Measurements from ENCODE around the gene KIAA0586. TPM values are rescaled to one million over a fixed set of nuclear protein-coding genes. Genes with fewer than 3 reads are reported as not detected.
"Not testable (repeated sequence)": the region's sequence is repeated elsewhere in the genome, so short reads cannot be mapped to it uniquely, and the experiment has no call there.

Gene KIAA0586
- total RNA-seq, result 21.0 TPM

- DNase-seq, result peak; percentile 99
These were observed at the start of gene KIAA0586, which contains the start of gene TIMM9 for GRCh38 chr14:58427281-58428117. Gene KIAA0586 (plus strand): TSS chr14:58427719. CDS start chr14:58428265, 546 bp downstream. Gene TIMM9 (minus strand): TSS chr14:58427531. CDS start chr14:58411945, 15,586 bp downstream.

DNA sequence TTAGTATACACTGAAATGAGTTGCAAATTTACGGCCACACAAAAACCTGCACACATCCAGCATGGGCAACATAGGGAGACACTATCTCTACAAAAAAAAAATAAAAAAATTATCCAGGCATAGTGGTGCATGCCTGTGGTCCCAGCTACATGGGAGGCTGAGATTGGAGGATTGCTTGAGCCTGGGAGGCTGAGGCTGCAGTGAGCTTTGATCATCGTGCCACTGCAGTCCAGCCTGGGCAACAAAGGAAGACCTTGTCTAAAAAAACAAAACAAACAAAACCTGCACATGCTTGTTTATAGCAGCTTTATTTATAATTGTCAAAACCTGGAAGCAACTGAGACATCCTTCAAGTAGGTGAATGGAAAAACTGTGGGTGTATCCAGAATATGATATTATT, 36.7 kb upstream of the KIAA0586 start:
- no peak for DNase-seq

- no peak for DNase-seq
These were observed 32.0 kb upstream of the KIAA0586 start for GRCh38 chr14:58395562-58395811.

- peak; percentile 29 for DNase-seq
These were observed 31.4 kb upstream of the KIAA0586 start, which contains the start of gene TOMM20L for GRCh38 chr14:58395812-58396788. Gene TOMM20L (plus strand): TSS chr14:58395930. CDS start chr14:58395958, 28 bp downstream.

DNA sequence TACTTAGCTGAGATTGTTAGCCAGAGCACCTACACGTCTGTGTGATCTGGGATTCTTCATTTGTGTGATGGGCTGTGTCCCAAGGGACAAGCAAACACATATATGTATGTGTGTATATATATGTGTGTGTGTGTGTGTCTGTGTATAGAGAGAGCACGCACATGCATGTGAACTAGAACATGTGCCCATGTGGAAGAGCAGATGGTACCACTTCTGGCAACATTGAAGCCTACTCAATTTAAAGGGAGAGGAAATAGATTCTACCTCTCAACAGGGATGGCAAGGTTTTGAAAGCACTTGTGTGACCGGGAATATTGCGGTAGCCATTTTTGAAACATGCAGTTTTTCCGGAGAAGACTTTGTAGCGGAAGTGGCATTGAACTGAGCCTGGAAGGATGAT, 30.4 kb upstream of the KIAA0586 start:
- DNase-seq, result no peak

GRCh38 chr14:58398495-58398894, 29.0 kb upstream of the KIAA0586 start:
- no peak for DNase-seq

- DNase-seq, result no peak
These were observed 28.6 kb upstream of the KIAA0586 start for GRCh38 chr14:58398895-58399294.

GRCh38 chr14:58401587-58401986, 25.9 kb upstream of the KIAA0586 start:
- DNase-seq, result no peak

DNA sequence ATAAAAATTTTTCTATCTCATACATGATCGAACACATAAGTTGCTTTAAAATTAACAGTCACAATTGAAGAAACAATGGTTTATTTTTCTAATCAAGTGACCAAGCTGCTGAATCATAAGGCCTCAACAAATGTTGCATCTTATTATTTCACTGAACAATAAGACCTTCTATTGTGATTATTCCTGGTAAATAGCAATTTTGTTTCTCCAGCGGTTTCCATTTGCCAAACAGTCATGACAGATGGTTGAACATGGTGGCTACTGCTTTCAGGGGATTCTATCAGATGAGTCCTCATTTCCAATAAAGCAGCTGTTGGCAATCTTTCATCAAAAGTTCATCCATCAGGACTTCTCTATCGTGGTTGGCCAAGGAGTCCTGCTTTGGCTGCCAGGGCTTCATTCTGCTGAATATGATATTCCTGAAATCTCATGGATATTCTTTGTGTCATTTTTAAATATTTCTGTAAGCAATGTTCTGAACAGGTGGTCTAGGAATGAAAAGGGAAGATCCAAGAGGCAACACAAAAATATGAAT, 18.8 kb upstream of the KIAA0586 start:
- DNase-seq, result no peak

- no peak for DNase-seq
These were observed 12.7 kb upstream of the KIAA0586 start for GRCh38 chr14:58414845-58415244.

GRCh38 chr14:58415636-58416547, 11.6 kb upstream of the KIAA0586 start:
- no peak for DNase-seq

DNA sequence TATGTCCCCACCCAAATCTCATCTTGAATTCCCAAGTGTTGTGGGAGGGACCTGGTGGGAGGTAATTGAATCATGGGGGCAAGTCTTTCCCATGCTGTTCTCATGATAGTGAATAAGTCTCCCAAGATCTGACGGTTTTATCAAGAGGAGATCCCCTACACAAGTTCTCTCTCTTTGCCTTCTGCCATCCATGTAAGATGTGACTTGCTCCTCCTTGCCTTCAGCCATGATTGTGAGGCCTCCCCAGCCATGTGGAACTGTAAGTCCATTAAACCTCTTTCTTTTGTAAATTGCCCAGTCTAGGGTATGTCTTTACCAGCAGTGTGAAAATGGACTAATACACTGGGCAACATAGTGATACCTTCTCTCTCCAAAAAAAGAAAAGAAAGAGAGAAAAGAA, 10.6 kb upstream of the KIAA0586 start:
- DNase-seq, result not testable (repeated sequence)

DNA sequence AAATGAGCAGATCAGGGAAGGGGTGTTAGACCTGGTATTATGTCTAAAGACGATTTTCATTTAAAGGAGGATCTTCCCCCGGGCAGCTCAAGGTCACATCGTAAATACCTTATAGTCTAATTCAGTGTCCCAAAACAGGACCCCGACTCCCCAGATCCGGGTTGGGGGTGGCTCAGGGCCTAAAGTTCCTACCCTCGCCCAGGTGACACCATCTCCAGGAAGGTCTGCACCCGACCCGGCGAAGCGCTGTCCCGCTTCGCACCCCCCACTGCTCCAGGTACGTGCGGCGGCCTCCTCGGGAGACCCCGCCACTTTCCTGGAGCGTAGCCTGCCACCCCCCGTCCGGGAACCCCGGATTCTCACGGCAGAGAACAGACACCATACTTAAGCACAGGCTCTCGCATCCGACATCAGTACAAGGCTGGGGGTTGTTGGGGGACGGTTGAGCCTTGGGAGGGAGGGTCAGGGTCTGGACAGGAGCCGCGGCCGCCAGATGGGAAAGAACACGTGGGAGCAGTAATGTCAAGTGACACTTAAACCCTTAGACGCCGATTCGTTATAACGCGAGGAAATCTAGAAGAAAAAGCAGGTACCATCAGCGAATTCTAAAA, 744 bp upstream of the KIAA0586 start:
- DNase-seq, result peak; percentile 63

DNA sequence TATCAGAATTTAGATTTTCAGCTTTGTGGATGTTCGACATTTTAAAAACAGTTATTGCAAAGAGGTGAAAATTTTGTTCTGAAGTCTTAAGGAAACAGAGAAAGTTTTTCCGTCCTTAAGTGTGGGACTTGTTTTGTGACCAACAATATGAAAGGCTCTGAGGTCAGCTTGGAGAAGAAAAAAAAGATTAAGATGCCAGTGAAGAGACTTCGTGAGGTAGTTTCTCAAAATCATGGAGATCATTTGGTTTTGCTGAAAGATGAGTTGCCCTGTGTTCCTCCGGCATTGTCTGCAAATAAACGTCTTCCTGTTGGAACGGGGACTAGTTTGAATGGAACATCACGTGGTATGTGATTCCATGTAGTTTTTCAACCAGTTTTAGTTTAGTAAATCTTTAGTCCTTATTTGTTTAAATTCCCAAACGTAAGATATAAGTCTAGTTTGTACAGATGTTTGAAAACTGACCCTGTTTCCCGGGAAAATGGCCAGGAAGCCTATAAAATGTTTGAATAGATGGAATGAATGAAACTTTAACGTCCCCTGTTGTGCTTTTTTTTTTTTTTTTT, 682 bp downstream of the KIAA0586 start:
- peak; percentile 80 for DNase-seq

DNA sequence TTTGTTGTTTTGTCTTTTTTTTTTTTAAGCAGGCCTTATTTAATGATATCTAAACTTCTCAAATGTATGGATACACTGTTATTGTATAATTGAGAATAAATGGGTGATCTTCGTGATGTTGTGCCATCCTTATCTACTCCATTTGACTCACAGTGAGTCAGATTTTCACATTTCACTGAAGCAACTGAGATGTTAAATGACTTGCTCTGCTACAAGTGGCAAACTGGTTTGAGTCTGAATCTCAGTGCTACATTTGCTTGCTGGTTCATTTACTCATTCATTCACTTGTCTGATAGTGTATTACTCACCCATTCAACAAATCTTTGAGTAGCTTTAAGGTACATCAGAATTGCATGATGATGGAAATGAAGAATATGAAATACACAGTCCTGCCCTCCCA, 2.6 kb downstream of the KIAA0586 start:
- DNase-seq, result no peak

GRCh38 chr14:58439476-58439875, 12.0 kb downstream of the KIAA0586 start:
- no peak for DNase-seq

GRCh38 chr14:58444627-58445026, 17.1 kb downstream of the KIAA0586 start:
- no peak for DNase-seq

GRCh38 chr14:58455593-58456265, 28.2 kb downstream of the KIAA0586 start:
- no peak for DNase-seq

DNA sequence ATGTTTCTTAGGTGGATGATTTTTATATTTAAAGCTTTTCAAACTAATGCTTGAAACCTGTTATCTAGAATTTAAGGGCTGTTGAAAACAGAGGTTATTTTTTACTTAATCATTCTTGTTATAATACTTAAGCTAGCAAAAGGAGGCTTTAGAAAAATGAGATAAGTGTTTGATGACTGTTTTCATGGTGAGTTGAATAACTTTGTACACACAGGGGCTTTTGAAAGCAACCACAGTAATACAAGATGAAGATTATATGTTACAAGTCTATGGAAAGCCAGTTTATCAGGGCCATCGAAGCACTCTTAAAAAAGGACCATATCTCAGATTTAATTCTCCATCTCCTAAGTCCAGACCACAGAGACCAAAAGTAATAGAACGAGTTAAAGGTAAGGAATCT, 33.3 kb downstream of the KIAA0586 start:
- no peak for DNase-seq

GRCh38 chr14:58463147-58463546, 35.6 kb downstream of the KIAA0586 start:
- DNase-seq, result no peak

Data from skin of body (tissue), 2 donors.